Lung (tissue), 12 donors: ENCODE data around the gene EDA. TPM values are rescaled to one million over a fixed set of nuclear protein-coding genes. Genes with fewer than 3 reads are reported as not detected.
"Not testable (repeated sequence)": the region's sequence is repeated elsewhere in the genome, so short reads cannot be mapped to it uniquely, and the experiment has no call there.

Experiments used
- ATAC-seq: fragments of 200-7000 bp; cut with Tn5 transposase; one replicate; pipeline ENCODE4 v1.9.1; 2020; ENCODE audit warnings: moderate number of reproducible peaks; ENCODE audit not compliant: insufficient read depth, low FRiP score
- DNase-seq, 3 donors: peaks; one replicate each; pipeline ENCODE4 v3.0.0-alpha.2; 2013 to 2017
- H3K27ac ChIP-seq, 2 donors: one replicate each; pipeline ENCODE4 v1.5.1; 2013; ENCODE audit warnings: mild to moderate bottlenecking in 2 of 2, moderate library complexity in 2 of 2, control low read depth in 1 of 2, inconsistent platforms in 1 of 2, low read depth in 1 of 2, low read length in 1 of 2
- H3K27me3 ChIP-seq, 3 donors: one replicate each; pipeline ENCODE4 v1.5.1; 2013; ENCODE audit warnings: low read length in 2 of 3; ENCODE audit not compliant: control insufficient read depth in 3 of 3, insufficient read depth in 3 of 3
- H3K36me3 ChIP-seq, 4 donors: one replicate each; pipeline ENCODE4 v1.5.1; 2013; ENCODE audit warnings: low read length in 4 of 4, mild to moderate bottlenecking in 1 of 4, moderate library complexity in 1 of 4; ENCODE audit not compliant: control insufficient read depth in 4 of 4, insufficient read depth in 4 of 4
- H3K4me1 ChIP-seq, 5 donors: one replicate each; pipeline ENCODE4 v1.5.1; 2013; ENCODE audit warnings: low read length in 5 of 5, mild to moderate bottlenecking in 2 of 5, moderate library complexity in 1 of 5; ENCODE audit not compliant: control insufficient read depth in 5 of 5, insufficient read depth in 5 of 5
- H3K4me3 ChIP-seq: one replicate; pipeline ENCODE4 v1.5.1; 2013; ENCODE audit warnings: mild to moderate bottlenecking, control low read depth, moderate library complexity
- H3K9ac ChIP-seq, 2 donors: one replicate each; pipeline ENCODE4 v1.5.1; 2013; ENCODE audit warnings: low read length in 2 of 2, control low read depth in 1 of 2; ENCODE audit not compliant: insufficient read depth in 1 of 2
- H3K9me3 ChIP-seq, 4 donors: one replicate each; pipeline ENCODE4 v1.5.1; 2013; ENCODE audit warnings: low read length in 3 of 4, mild to moderate bottlenecking in 1 of 4, moderate library complexity in 1 of 4; ENCODE audit not compliant: control insufficient read depth in 4 of 4, insufficient read depth in 3 of 4
- WGBS, 2 donors: extraction: QIAGEN DNeasy Blood & Tissue Kit; methylation state at CpG; one replicate each; pipeline ENCODE4 v1.1.7; 2013; 5-methylcytosine and 5-hydroxymethylcytosine counted together
- polyA plus RNA-seq, 2 donors: library from polyadenylated mRNA; stranded (reverse); fragments of 200-250 nt; gene quantifications; one replicate each; pipeline ENCODE4 v1.2.1, GENCODE V29; 2013
- total RNA-seq, 2 donors: library from RNA; depleted of rRNA in 1 of 2; stranded (reverse); fragments of >200 nt in 1 of 2; gene quantifications; one replicate each; pipeline ENCODE4 v1.2.1, GENCODE V29; 2014 to 2021
- TF ChIP-seq, protein P1 (sequence below): IDR thresholded peaks from 2 replicates; pipeline ENCODE4 v1.5.1; 2012; ENCODE audit warnings: mild to moderate bottlenecking; ENCODE audit errors: control extremely low read depth, extremely low read depth
- donor health status: control.
- donor health status: control.
- donor health status: Bipolar disorder and iron deficiency.
- donor health status: healthy.
- donor health status: DM: yes; HTN: yes; CAD: no.

EDA gene
- total and polyA plus RNA-seq, 4 donors = 0.93 to 7.9 (median 3.1) TPM

DNA sequence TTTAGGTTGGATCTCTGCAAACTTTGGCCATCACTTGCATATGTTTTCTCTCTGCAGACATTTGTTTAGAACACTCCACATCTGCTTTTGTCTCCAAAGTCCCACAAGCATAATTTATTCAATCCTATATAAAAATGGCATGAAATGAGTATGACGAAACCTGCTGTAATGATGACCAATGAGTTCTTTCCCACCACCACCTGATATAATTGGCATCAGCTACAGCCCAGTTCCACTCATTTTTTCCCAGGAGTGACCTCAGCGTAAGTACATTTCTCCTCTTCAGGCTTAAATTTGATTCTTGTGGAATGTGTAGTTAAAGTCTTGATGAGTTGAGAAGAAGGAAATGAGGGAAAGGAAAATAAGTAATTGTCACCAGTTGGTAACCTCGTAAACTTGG lies 228.7 kb downstream of the EDA start:
- WGBS, 2 donors = 86 to 89% methylated on average over 3 of the region's 3 CpGs
- Histone ChIP-seq H3K36me3 (no peaks in the 10 kb centered on the region), H3K9ac (no peak overlapping the region)

GRCh38 chrX:69859999-69860398 lies 244.1 kb downstream of the EDA start:
- H3K36me3 ChIP-seq, H3K9me3 ChIP-seq, H3K27me3 ChIP-seq, H3K9ac ChIP-seq, ATAC-seq, H3K4me1 ChIP-seq, H3K4me3 ChIP-seq, H3K27ac ChIP-seq, DNase-seq: not testable (repeated sequence)

More for the DNA sequence above, 228.7 kb downstream of the EDA start:
- no peak overlapping the region for H3K4me3 ChIP-seq
- H3K27ac ChIP-seq = no peak overlapping the region
- ATAC-seq (no peak), DNase-seq (no peak)
- TF ChIP-seq, protein P1, sequence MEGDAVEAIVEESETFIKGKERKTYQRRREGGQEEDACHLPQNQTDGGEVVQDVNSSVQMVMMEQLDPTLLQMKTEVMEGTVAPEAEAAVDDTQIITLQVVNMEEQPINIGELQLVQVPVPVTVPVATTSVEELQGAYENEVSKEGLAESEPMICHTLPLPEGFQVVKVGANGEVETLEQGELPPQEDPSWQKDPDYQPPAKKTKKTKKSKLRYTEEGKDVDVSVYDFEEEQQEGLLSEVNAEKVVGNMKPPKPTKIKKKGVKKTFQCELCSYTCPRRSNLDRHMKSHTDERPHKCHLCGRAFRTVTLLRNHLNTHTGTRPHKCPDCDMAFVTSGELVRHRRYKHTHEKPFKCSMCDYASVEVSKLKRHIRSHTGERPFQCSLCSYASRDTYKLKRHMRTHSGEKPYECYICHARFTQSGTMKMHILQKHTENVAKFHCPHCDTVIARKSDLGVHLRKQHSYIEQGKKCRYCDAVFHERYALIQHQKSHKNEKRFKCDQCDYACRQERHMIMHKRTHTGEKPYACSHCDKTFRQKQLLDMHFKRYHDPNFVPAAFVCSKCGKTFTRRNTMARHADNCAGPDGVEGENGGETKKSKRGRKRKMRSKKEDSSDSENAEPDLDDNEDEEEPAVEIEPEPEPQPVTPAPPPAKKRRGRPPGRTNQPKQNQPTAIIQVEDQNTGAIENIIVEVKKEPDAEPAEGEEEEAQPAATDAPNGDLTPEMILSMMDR = no peak
- H3K27me3 ChIP-seq = no peaks in the 10 kb centered on the region
- no peaks in the 10 kb centered on the region for H3K4me1 ChIP-seq
- H3K9me3 ChIP-seq = no peaks in the 10 kb centered on the region

DNA sequence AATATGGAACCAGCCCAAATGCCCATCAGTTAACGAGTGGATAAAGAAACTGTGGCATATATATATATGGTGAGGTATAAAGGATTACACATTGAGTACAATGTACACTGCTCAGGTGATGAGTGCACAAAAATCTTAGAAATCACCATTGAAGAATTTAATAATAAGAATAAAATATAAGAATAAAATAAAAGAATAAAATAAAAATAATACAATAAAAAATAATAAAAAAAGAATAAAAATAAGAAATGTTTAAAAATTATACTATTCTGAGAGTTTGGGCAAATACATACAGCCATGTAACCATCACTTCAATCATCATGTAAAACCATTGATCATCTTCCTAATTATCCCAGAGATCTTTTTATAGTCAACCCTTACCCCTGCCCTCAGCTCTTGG lies 260.3 kb downstream of the EDA start:
- 74 to 91% methylated on average over 1 of the region's 1 CpG for WGBS, 2 donors
- DNase-seq (no peak), ATAC-seq (no peak)
- Histone ChIP-seq H3K27me3 (peaks cover 0 to 3% (median 0%) of the 10 kb centered on the region in 3 donors), H3K9ac (no peak overlapping the region), H3K4me3 (no peak overlapping the region), H3K9me3 (no peaks in the 10 kb centered on the region), H3K27ac (no peak overlapping the region), H3K4me1 (no peaks in the 10 kb centered on the region), H3K36me3 (no peaks in the 10 kb centered on the region)
- TF ChIP-seq, protein P1 = no peak

GRCh38 chrX:69884210-69884609 lies 268.3 kb downstream of the EDA start:
- Histone ChIP-seq H3K9me3 (peaks cover 0 to 15% (median 6%) of the 10 kb centered on the region in 4 donors), H3K4me1 (no peaks in the 10 kb centered on the region), H3K27ac (no peak overlapping the region), H3K4me3 (no peak overlapping the region), H3K36me3 (no peaks in the 10 kb centered on the region), H3K27me3 (peaks cover 0 to 3% (median 0%) of the 10 kb centered on the region in 3 donors), H3K9ac (no peak overlapping the region)
- no peak for DNase-seq
- 69 to 91% methylated on average over 1 of the region's 1 CpG for WGBS, 2 donors
- no peak for ATAC-seq
- TF ChIP-seq, protein P1 = no peak
